AG09309 (cell line): ENCODE results near the gene PSMD2.

Source experiments
- DNase-seq: peaks from one replicate; pipeline ENCODE4 v3.0.0-alpha.2; 2010; ENCODE audit warnings: low read depth
- H3K4me3 ChIP-seq: 2 replicates; pipeline ENCODE4 v1.5.1; 2011; ENCODE audit warnings: mild to moderate bottlenecking, low read depth, low read length, moderate library complexity; ENCODE audit not compliant: control insufficient read depth
- CTCF ChIP-seq: IDR thresholded peaks from 2 replicates; pipeline ENCODE4 v1.5.1; 2011; ENCODE audit warnings: mild to moderate bottlenecking, low read depth, low read length, inconsistent platforms; ENCODE audit not compliant: insufficient read depth, control insufficient read depth; ENCODE audit errors: missing control alignments

Gene PSMD2

GRCh38 chr3:184289426-184289938 is 9.6 kb upstream of the PSMD2 start:
- TF ChIP-seq CTCF = peak; percentile 70

GRCh38 chr3:184290331-184290730 is 8.7 kb upstream of the PSMD2 start:
- no peak for TF ChIP-seq CTCF
- H3K4me3 ChIP-seq = no peak overlapping the region
- DNase-seq = no peak

More at GRCh38 chr3:184289426-184289938, 9.6 kb upstream of the PSMD2 start:
- DNase-seq = no peak
- no peak overlapping the region for H3K4me3 ChIP-seq

GRCh38 chr3:184291044-184291737 is 7.8 kb upstream of the PSMD2 start:
- DNase-seq = no peak
- no peak overlapping the region for H3K4me3 ChIP-seq
- TF ChIP-seq CTCF = no peak

- H3K4me3 ChIP-seq = no peak overlapping the region
- DNase-seq = no peak
- no peak for TF ChIP-seq CTCF
Measured at GRCh38 chr3:184291738-184292445, 7.1 kb upstream of the PSMD2 start.

GRCh38 chr3:184295771-184296170 is 3.3 kb upstream of the PSMD2 start:
- TF ChIP-seq CTCF = no peak
- no peak overlapping the region for H3K4me3 ChIP-seq
- no peak for DNase-seq

- DNase-seq = no peak
- H3K4me3 ChIP-seq = no peak overlapping the region
- no peak for TF ChIP-seq CTCF
Measured at GRCh38 chr3:184296616-184297015, 2.4 kb upstream of the PSMD2 start.
